ENCODE measurements around the gene TRABD.

DNA sequence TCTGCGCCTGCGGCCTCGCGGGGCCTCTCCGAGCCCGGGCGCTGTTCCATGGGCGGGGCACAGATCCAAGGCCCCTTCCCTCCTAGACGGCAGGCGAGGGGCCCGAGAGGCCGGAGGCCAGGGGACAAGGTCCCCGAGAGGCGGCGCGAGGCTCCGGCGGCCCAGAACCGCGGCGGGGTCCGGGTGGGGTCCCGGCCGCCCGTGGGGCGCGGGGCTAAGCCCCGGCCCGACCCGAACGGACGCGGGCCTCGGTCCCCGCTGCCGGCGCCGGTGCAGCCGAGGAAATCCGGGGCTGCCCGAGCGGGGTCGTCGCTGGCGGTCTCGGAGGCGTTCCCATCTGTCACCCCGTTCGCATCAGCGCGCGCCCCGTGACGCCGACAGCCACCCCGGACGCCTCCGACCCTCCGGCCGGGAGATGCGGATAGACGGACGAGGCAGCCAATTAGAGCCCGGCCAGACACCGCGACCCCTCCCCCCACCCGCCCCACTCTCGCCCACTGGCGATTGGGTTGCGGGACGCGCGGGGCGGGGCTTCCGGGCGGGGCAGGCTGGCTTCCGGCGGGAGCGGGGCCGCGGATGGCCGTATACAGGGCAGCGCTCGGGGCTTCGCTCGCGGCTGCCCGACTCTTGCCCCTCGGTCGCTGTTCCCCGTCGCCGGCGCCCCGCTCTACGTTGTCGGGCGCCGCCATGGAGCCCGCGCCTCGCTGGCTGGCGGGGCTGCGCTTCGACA, 14.9 kb downstream of the TRABD start, which contains the start of gene SELENOO:
- TF ChIP-seq, protein P1, sequence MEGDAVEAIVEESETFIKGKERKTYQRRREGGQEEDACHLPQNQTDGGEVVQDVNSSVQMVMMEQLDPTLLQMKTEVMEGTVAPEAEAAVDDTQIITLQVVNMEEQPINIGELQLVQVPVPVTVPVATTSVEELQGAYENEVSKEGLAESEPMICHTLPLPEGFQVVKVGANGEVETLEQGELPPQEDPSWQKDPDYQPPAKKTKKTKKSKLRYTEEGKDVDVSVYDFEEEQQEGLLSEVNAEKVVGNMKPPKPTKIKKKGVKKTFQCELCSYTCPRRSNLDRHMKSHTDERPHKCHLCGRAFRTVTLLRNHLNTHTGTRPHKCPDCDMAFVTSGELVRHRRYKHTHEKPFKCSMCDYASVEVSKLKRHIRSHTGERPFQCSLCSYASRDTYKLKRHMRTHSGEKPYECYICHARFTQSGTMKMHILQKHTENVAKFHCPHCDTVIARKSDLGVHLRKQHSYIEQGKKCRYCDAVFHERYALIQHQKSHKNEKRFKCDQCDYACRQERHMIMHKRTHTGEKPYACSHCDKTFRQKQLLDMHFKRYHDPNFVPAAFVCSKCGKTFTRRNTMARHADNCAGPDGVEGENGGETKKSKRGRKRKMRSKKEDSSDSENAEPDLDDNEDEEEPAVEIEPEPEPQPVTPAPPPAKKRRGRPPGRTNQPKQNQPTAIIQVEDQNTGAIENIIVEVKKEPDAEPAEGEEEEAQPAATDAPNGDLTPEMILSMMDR (IDR thresholded peaks at IDR 0.05) = no peak
- TF ChIP-seq POLR2A (IDR thresholded peaks at IDR 0.05) (peak; percentile 56 to 90), EP300 (IDR thresholded peaks at IDR 0.05) (peak; percentile 49 to 85)
